ENCODE measurements around the gene ACTRT2.

ACTRT2 gene

DNA sequence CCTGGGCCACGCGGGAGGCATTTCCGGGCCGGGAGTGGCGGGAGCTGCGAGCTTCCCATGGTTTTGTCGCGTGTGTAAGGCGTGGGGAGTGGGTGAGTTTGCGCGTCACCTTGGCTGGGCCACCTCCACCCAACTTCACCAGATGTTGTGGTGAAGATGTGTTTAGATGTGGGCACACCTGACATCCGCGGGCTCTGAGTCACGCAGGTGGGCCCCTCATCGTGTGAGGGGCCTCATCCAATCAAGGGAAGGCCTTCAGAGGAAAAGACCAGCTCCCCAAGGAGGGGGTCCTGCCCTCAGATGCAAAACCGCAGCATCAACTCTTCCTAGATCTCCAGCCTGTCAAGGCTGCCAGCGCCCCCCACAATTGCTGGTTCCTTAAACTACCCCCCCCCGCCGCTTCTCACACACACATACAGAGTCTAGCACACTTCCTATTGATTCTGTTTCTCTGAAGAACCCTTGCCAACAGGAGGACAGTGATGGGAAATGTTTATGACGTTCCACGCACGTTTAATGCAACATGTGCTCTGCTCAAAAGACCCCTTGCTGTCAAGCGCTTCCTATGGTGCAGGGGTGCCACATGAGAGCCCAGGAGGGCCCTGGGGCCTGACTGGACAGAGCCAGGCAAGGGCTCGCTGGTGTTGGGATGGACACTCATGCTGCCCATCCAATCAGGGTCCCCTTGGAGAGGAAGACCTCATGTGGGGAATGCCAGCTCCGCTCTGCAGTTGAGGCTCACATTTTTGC is 11.9 kb downstream of the ACTRT2 start:
- H3K9me3 ChIP-seq, result no peaks in the 10 kb centered on the region
- H3K36me3 ChIP-seq (replicated peaks), result no peaks in the 10 kb centered on the region
- in situ Hi-C loops (cut with MboI; ENCODE audit: low sequenced_read_pairs), result no loop called here
- no peak for DNase-seq (ENCODE audit: low spot score in 2 of 2)
- H3K4me3 ChIP-seq, result no peak overlapping the region
- H3K27me3 ChIP-seq (ENCODE audit: low read depth), result peaks cover 83% of the 10 kb centered on the region
- H3K4me1 ChIP-seq, result no peaks in the 10 kb centered on the region

DNA sequence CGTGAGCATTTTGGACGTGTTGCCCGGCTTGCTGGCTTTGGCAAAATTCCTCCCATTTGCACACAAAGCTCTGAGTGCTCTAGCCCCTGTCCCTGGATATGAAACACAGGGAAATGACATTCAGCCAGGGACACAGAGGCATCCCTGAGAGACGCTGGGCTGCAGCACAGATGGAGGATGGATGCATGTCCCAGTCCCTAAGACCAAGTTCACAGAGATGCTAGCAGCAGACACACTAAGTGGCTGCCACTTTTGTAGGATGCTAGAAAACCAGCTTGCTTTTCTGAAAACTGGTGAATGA is 12.5 kb downstream of the ACTRT2 start:
- Histone ChIP-seq H3K9me3 (no peaks in the 10 kb centered on the region), H3K27me3 (ENCODE audit: low read depth) (peaks cover 83% of the 10 kb centered on the region), H3K4me1 (no peaks in the 10 kb centered on the region), H3K36me3 (replicated peaks) (no peaks in the 10 kb centered on the region), H3K4me3 (no peak overlapping the region)
- no peak for DNase-seq (ENCODE audit: low spot score in 2 of 2)
- in situ Hi-C loops (cut with MboI; ENCODE audit: low sequenced_read_pairs), result no loop called here

DNA sequence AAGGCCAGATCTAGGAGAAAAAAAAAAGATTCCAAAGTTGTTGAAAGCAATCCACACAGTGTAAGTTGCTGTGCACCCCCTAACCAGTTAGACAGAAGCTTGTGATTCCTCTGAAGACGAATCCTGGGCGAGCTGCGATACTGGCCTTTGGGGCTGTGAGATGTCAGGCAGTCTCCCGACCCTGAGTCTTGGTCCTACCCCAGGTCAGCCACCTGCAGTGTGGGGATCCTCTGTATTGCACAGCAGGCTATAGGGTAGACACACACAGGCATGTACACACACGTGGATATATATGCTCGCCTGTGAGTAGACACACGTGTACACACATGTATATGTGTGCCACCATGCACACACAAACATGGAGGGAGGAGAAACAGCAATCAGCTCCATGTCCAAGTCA is 12.9 kb downstream of the ACTRT2 start:
- H3K9me3 ChIP-seq, result no peaks in the 10 kb centered on the region
- in situ Hi-C loops (cut with MboI; ENCODE audit: low sequenced_read_pairs), result no loop called here
- no peaks in the 10 kb centered on the region for H3K4me1 ChIP-seq
- H3K27me3 ChIP-seq (ENCODE audit: low read depth), result peaks cover 86% of the 10 kb centered on the region
- DNase-seq (ENCODE audit: low spot score in 2 of 2), result no peak
- H3K36me3 ChIP-seq (replicated peaks), result no peaks in the 10 kb centered on the region
- no peak overlapping the region for H3K4me3 ChIP-seq

- Histone ChIP-seq H3K4me3 (no peak overlapping the region), H3K9me3 (no peaks in the 10 kb centered on the region), H3K36me3 (replicated peaks) (no peaks in the 10 kb centered on the region), H3K4me1 (no peaks in the 10 kb centered on the region), H3K27me3 (ENCODE audit: low read depth) (peaks cover 85% of the 10 kb centered on the region)
- DNase-seq (ENCODE audit: low spot score in 2 of 2), result no peak
- in situ Hi-C loops (cut with MboI; ENCODE audit: low sequenced_read_pairs), result no loop called here
Measured at GRCh38 chr1:3034728-3035562, 13.7 kb downstream of the ACTRT2 start.

GRCh38 chr1:3035563-3036446 is 14.5 kb downstream of the ACTRT2 start:
- Histone ChIP-seq H3K4me3 (no peak overlapping the region), H3K9me3 (no peaks in the 10 kb centered on the region), H3K4me1 (no peaks in the 10 kb centered on the region), H3K36me3 (replicated peaks) (no peaks in the 10 kb centered on the region), H3K27me3 (ENCODE audit: low read depth) (peaks cover 83% of the 10 kb centered on the region)
- in situ Hi-C loops (cut with MboI; ENCODE audit: low sequenced_read_pairs), result no loop called here
- no peak for DNase-seq (ENCODE audit: low spot score in 2 of 2)

DNA sequence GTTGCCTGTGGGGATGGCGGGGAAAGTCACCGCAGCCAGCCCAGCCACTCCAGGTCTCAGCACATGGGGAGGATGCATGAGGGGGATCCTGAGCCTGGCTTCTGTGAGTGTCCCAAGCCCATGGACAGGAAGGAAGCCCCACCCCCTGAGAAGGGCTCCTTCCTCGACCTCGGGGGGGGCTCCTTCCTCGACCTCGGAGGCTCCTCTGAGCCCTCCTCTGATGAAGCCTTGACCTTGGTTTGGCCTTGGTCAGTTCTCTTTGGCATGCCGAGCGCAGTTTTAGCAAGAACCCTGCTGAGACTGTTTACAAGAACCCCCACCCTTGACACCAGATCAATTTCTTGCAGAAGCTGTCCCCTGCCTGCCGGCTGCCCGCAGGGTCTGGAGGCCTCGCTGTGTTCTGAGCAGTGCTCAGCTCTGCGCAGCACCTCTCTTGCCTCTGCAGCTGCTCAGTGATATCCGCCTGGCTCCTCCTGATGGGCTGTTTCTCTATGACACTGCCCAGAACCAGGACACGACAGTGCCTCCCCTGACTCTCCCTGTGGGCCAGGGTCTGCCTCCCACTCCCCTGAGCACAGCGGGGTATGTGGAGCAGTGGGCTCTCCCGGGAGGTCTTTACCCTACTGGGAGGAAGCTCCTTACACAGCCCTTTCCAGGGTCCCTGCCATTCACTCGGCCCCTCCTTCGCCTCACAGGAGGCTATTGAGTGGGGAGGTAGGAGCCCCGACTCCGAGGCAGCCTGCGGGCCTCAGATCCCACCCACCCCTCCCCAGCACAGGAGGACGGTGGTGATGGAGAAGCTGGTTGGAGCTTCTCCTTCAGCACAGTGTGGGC is 15.4 kb downstream of the ACTRT2 start:
- H3K9me3 ChIP-seq, result no peaks in the 10 kb centered on the region
- in situ Hi-C loops (cut with MboI; ENCODE audit: low sequenced_read_pairs), result no loop called here
- no peaks in the 10 kb centered on the region for H3K4me1 ChIP-seq
- peaks cover 83% of the 10 kb centered on the region for H3K27me3 ChIP-seq (ENCODE audit: low read depth)
- no peak for DNase-seq (ENCODE audit: low spot score in 2 of 2)
- H3K4me3 ChIP-seq, result no peak overlapping the region
- H3K36me3 ChIP-seq (replicated peaks), result no peaks in the 10 kb centered on the region

DNA sequence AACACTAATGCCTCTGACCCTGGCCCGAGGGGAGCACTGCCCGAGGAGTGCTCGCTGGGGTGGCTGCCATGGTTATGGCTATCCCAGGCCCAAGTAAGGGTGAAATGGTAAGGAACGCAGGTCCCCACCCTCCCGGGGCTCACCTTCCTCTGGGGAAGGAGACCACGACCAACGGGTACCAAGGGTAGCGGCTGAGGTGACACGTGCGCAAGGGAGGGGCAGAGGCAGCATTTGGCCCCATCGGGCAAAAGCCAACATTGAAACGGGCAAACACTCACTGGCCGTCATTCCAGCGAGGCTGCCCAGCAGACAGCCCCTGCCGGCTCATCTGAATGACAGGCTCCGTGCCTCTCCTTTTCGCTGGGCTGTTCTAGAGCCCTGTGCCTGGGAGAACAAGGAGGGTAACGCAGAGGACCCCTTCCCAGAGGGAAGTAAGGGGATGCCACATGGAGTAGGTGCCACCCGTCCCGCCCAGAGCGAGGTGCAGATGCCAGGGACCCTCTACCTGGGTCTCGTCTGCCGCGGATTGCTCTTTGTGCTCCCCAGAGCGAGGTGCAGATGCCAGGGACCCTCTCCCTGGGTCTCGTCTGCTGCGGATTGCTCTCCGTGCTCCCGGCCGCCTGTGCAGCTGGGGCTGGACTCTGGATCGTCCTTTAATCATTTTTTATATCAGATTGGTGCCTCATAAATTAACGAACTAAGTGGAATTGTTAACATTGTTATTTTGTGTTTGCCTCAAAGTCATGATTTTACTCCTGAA is 16.2 kb downstream of the ACTRT2 start:
- H3K4me1 ChIP-seq, result no peaks in the 10 kb centered on the region
- peaks cover 77% of the 10 kb centered on the region for H3K27me3 ChIP-seq (ENCODE audit: low read depth)
- no peak for DNase-seq (ENCODE audit: low spot score in 2 of 2)
- no peak overlapping the region for H3K4me3 ChIP-seq
- no peaks in the 10 kb centered on the region for H3K36me3 ChIP-seq (replicated peaks)
- in situ Hi-C loops (cut with MboI; ENCODE audit: low sequenced_read_pairs), result no loop called here
- H3K9me3 ChIP-seq, result no peaks in the 10 kb centered on the region

DNA sequence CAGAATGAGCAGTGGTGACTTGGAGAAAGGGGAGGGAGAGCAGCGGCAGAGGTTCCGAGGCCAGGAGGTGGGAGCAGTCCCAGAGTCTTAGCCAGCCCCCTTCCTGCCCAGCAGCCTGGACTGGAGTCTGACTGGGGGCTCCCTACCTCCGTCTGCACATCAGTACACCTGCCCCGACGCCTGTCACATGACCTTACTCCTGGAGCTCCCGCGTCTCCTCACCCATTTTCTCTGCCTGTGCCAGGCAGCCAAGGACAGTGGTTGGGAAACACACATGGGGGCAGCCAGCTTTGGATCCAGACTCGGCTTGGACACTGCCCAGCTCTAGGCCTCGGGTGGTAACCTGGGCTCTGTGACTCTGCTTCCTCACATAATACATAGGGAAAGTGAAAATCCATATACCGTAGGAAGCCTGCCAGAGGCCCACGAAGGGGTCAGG is 16.9 kb downstream of the ACTRT2 start:
- Histone ChIP-seq H3K4me3 (no peak overlapping the region), H3K9me3 (no peaks in the 10 kb centered on the region), H3K4me1 (no peaks in the 10 kb centered on the region), H3K36me3 (replicated peaks) (no peaks in the 10 kb centered on the region), H3K27me3 (ENCODE audit: low read depth) (peaks cover 73% of the 10 kb centered on the region)
- in situ Hi-C loops (cut with MboI; ENCODE audit: low sequenced_read_pairs), result no loop called here
- DNase-seq (ENCODE audit: low spot score in 2 of 2), result no peak

GRCh38 chr1:3038571-3039181 is 17.4 kb downstream of the ACTRT2 start:
- in situ Hi-C loops (cut with MboI; ENCODE audit: low sequenced_read_pairs), result no loop called here
- Histone ChIP-seq H3K27me3 (ENCODE audit: low read depth) (peaks cover 68% of the 10 kb centered on the region), H3K36me3 (replicated peaks) (no peaks in the 10 kb centered on the region), H3K9me3 (no peaks in the 10 kb centered on the region), H3K4me1 (no peaks in the 10 kb centered on the region), H3K4me3 (no peak overlapping the region)
- no peak for DNase-seq (ENCODE audit: low spot score in 2 of 2)

DNA sequence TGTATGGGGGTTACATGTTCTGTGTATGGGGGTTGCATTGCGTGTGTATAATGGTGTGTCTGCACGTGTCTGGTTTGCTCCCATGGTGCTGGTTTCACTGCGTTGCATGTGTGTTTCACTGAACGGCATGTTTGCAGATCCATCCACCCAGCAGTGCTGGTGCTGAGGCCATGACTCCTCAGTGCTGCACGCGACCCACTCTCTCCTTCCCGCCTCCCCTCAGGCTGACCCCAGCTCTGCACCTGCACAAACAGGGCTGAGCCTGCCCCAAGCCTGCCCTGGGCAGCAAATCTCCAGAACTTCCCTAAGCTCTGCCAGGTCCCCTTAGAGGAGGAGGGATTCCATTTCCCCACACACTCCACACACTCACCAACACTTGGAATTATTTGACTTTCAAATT is 18.7 kb downstream of the ACTRT2 start:
- in situ Hi-C loops (cut with MboI; ENCODE audit: low sequenced_read_pairs), result no loop called here
- Histone ChIP-seq H3K4me3 (no peak overlapping the region), H3K27me3 (ENCODE audit: low read depth) (peaks cover 58% of the 10 kb centered on the region), H3K36me3 (replicated peaks) (no peaks in the 10 kb centered on the region), H3K9me3 (no peaks in the 10 kb centered on the region), H3K4me1 (no peaks in the 10 kb centered on the region)
- DNase-seq (ENCODE audit: low spot score in 2 of 2), result no peak

DNA sequence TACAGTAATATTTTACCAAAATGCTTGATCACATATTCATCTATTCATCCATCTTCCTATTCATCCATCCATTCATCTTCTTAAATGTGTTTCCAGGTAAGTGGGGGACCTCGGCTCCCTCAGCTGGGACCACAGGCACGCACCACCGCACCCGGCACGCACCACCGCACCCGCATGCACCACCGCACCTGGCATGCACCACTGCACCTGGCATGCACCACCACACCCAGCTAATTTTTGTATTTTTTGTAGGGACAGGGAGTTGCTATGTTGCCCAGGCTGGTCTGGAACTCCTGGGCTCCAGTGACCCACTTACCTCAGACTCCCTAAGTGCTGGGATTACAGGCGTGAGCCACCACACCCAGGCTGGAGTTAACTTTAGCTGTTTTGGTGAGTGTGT is 21.2 kb downstream of the ACTRT2 start:
- Histone ChIP-seq H3K36me3 (replicated peaks) (no peaks in the 10 kb centered on the region), H3K4me1 (no peaks in the 10 kb centered on the region), H3K9me3 (no peaks in the 10 kb centered on the region), H3K4me3 (no peak overlapping the region), H3K27me3 (ENCODE audit: low read depth) (peaks cover 38% of the 10 kb centered on the region)
- in situ Hi-C loops (cut with MboI; ENCODE audit: low sequenced_read_pairs), result no loop called here
- no peak for DNase-seq (ENCODE audit: low spot score in 2 of 2)

DNA sequence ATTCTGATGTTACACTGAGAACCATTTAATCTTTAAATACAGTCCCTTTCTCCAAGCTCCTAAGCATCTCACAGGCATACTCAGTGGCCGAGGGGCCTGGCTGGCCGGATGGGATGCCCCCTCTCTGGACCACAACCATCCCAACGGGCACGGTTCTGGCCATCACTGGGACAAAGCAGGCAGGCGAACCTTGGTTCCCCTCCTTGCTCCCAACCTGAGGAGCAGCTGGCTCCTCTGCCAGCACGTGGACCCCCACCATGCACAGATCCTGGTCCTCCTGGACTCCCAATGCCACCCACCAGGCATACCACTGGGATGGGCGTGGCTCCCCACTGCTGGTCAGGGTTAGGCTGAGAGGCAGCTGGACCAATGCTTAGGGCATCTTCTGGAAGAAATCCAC is 27.9 kb downstream of the ACTRT2 start:
- H3K4me1 ChIP-seq, result no peaks in the 10 kb centered on the region
- in situ Hi-C loops (cut with MboI; ENCODE audit: low sequenced_read_pairs), result no loop called here
- no peak overlapping the region for H3K4me3 ChIP-seq
- H3K27me3 ChIP-seq (ENCODE audit: low read depth), result peaks cover 9% of the 10 kb centered on the region
- no peak for DNase-seq (ENCODE audit: low spot score in 2 of 2)
- no peaks in the 10 kb centered on the region for H3K9me3 ChIP-seq
- H3K36me3 ChIP-seq (replicated peaks), result no peaks in the 10 kb centered on the region

Data from HAP-1 (cell line).